HepG2 (cell line): ENCODE measurements around the gene SCGB3A1.

Experiments used
- PITX1 ChIP-seq: sonication (generic); formaldehyde crosslinking; IDR thresholded peaks from 2 replicates; pipeline ENCODE4 v1.5.1; 2020; ENCODE audit warnings: mild to moderate bottlenecking, missing genetic modification reagents
- ZNF136 ChIP-seq: sonication (generic); formaldehyde crosslinking; IDR thresholded peaks from 2 replicates; pipeline ENCODE4 v1.8.1; 2022; ENCODE audit warnings: low read depth, mild to moderate bottlenecking, moderate library complexity, missing genetic modification reagents
- ZNF207 ChIP-seq: fragments of 450-650 bp; IDR thresholded peaks from 2 replicates; pipeline ENCODE4 v1.6.1; 2016; ENCODE audit warnings: antibody characterized with exemption, borderline replicate concordance
- ZNF501 ChIP-seq: sonication (generic); formaldehyde crosslinking; IDR thresholded peaks from 2 replicates; pipeline ENCODE4 v1.5.1; 2020; ENCODE audit warnings: mild to moderate bottlenecking, moderate library complexity, missing genetic modification reagents
- TF ChIP-seq, protein P1 (sequence below): sonication (generic); formaldehyde crosslinking; IDR thresholded peaks from 2 replicates; pipeline ENCODE4 v1.5.0; 2020; ENCODE audit warnings: mild to moderate bottlenecking, missing genetic modification reagents, moderate library complexity

DNA sequence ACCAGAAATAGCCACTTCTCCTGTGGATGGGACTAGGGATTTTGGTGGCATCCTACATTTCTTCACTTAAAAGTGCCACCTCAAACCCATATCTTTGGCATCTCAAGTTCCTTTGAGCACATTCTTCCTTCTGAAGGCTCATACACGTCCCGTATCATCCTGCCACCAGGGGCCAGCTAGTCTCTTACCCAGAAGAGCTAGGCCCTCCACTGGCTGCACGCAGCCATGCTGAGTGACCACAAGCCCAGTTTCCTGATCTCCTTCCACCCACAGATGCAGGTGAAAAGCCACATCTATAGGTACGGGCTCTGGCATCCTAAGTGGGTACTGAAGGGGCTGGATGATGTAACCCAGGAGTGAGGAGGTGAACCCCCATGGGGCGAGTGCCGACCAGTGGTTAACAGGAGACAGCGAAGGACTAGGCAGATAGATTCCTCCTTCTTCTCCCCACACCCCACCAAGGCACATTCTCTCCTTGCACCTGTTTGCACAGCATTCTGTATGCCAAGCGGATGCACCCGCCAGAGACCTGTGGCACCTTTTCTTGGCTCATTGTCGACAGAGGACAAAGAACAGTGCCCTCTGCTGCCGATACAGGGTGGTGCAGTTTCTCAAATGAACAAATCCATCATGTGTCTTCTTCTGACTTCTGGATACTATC lies 14.4 kb upstream of the SCGB3A1 start:
- TF ChIP-seq, protein P1, sequence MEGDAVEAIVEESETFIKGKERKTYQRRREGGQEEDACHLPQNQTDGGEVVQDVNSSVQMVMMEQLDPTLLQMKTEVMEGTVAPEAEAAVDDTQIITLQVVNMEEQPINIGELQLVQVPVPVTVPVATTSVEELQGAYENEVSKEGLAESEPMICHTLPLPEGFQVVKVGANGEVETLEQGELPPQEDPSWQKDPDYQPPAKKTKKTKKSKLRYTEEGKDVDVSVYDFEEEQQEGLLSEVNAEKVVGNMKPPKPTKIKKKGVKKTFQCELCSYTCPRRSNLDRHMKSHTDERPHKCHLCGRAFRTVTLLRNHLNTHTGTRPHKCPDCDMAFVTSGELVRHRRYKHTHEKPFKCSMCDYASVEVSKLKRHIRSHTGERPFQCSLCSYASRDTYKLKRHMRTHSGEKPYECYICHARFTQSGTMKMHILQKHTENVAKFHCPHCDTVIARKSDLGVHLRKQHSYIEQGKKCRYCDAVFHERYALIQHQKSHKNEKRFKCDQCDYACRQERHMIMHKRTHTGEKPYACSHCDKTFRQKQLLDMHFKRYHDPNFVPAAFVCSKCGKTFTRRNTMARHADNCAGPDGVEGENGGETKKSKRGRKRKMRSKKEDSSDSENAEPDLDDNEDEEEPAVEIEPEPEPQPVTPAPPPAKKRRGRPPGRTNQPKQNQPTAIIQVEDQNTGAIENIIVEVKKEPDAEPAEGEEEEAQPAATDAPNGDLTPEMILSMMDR (CRISPR knock-in tag), result peak; percentile 75
- TF ChIP-seq ZNF501 (CRISPR knock-in tag) (peak; percentile 33; the same call in 1 of the 2 replicates), ZNF207 (no peak), PITX1 (CRISPR knock-in tag) (no peak), ZNF136 (CRISPR knock-in tag) (no peak)
